AG10803 (cell line): ENCODE data around the gene AMIGO2.

Experiments
- DNase-seq: peaks from one replicate; pipeline ENCODE4 v3.0.0; 2010; ENCODE audit warnings: low read depth
- H3K4me3 ChIP-seq: 2 replicates; pipeline ENCODE4 v1.5.1; 2011; ENCODE audit warnings: mild to moderate bottlenecking, low read length, control low read depth
- TF ChIP-seq, protein P1 (sequence below): conservative IDR thresholded peaks from 2 replicates; pipeline ENCODE4 v1.5.1; 2011; ENCODE audit warnings: mild to moderate bottlenecking, low read length, control low read depth, inconsistent platforms

The AMIGO2 gene

DNA sequence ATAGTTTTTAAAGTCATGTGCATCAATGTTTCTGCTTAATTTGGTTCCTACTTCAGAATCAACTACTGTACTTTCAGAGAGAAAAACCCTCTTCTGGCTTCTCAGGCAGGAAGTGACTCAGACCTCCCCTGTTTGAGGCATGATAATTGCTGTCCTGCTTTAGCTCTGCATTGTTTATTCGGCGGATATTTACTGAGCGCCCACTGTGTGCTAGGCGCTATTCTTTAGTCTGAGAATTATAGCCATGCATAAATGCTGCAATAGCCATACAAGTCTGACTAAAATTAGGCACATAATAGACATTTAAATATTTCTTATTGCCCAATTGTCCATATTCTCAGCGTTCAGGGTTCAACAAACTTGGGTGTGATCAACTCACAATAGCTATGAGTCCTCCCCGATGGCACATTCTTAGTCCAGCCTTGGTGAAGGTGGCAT lies 6.1 kb upstream of the AMIGO2 start:
- no peak overlapping the region for H3K4me3 ChIP-seq
- TF ChIP-seq, protein P1, sequence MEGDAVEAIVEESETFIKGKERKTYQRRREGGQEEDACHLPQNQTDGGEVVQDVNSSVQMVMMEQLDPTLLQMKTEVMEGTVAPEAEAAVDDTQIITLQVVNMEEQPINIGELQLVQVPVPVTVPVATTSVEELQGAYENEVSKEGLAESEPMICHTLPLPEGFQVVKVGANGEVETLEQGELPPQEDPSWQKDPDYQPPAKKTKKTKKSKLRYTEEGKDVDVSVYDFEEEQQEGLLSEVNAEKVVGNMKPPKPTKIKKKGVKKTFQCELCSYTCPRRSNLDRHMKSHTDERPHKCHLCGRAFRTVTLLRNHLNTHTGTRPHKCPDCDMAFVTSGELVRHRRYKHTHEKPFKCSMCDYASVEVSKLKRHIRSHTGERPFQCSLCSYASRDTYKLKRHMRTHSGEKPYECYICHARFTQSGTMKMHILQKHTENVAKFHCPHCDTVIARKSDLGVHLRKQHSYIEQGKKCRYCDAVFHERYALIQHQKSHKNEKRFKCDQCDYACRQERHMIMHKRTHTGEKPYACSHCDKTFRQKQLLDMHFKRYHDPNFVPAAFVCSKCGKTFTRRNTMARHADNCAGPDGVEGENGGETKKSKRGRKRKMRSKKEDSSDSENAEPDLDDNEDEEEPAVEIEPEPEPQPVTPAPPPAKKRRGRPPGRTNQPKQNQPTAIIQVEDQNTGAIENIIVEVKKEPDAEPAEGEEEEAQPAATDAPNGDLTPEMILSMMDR = no peak
- DNase-seq = peak; percentile 65

GRCh38 chr12:47084172-47084571 lies 4.4 kb upstream of the AMIGO2 start:
- H3K4me3 ChIP-seq = no peak overlapping the region
- TF ChIP-seq, protein P1 = no peak
- DNase-seq = no peak

DNA sequence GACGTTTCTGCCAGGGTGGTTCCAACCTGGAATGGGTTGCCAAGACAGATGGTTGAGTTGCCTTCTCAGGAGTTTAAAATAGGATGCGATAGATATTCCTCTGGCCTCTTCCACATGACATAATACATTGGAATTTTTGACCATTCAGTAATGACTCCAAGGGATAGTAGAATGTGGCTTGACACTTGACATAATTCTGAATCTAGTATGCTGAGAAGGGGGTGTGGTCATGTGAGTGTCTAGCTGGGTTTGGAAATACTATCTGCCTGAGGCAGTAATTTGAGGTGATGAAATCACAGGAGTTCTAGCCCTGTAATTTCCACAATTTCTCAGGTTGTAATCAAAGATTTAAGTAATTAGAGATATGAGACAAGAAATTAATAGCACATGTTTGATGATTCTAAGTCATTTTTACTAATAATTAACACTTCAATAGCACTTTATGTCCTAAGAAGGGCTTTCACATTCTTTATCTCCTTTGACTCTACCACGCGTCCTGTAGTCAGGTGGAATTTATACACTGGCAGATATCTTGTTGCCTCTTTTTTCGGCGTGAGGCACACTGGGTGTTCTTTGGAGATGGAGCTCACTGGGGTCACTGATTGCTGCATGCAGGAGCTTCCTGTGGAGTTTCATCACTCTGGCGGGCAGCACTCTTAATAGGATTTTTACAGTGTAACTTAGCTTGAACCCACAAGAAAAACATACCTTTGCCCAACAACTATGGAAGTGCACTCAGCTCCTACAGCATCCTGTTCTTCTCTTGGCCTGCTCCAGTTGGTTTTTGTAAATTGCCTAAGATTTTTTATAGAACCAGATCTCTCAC lies 3.2 kb upstream of the AMIGO2 start:
- no peak overlapping the region for H3K4me3 ChIP-seq
- TF ChIP-seq, protein P1 = no peak
- DNase-seq = peak; percentile 96

GRCh38 chr12:47082283-47082682 lies 2.5 kb upstream of the AMIGO2 start:
- H3K4me3 ChIP-seq = no peak overlapping the region
- DNase-seq = no peak
- TF ChIP-seq, protein P1 = no peak

- TF ChIP-seq, protein P1 = no peak
- H3K4me3 ChIP-seq = peak overlapping the region; percentile 80
- DNase-seq = peak; percentile 70
Observed at GRCh38 chr12:47080725-47081502, 1.2 kb upstream of the AMIGO2 start.

- TF ChIP-seq, protein P1 = no peak
- H3K4me3 ChIP-seq = peak overlapping the region; percentile 80
- peak; percentile 73 for DNase-seq
Observed at GRCh38 chr12:47079981-47080724, 394 bp upstream of the AMIGO2 start.
